ENCODE results near the gene FBL.

Gene FBL

GRCh38 chr19:39828015-39828653, 18.0 kb downstream of the FBL start:
- TF ChIP-seq CTCF (IDR thresholded peaks at IDR 0.05; ENCODE audit: insufficient read depth, low read depth, low read length, missing control alignments), result no peak
- H3K4me3 ChIP-seq (ENCODE audit: low read length), result no peak overlapping the region
- no peak for DNase-seq (ENCODE audit: low read depth)

GRCh38 chr19:39827216-39827615, 19.0 kb downstream of the FBL start:
- TF ChIP-seq CTCF (IDR thresholded peaks at IDR 0.05; ENCODE audit: insufficient read depth, low read depth, low read length, missing control alignments), result no peak
- DNase-seq (ENCODE audit: low read depth), result no peak
- no peak overlapping the region for H3K4me3 ChIP-seq (ENCODE audit: low read length)

GRCh38 chr19:39826311-39826945, 19.8 kb downstream of the FBL start:
- H3K4me3 ChIP-seq (ENCODE audit: low read length), result no peak overlapping the region
- DNase-seq (ENCODE audit: low read depth), result no peak
- TF ChIP-seq CTCF (IDR thresholded peaks at IDR 0.05; ENCODE audit: insufficient read depth, low read depth, low read length, missing control alignments), result no peak

- no peak overlapping the region for H3K4me3 ChIP-seq (ENCODE audit: low read length)
- no peak for TF ChIP-seq CTCF (IDR thresholded peaks at IDR 0.05; ENCODE audit: insufficient read depth, low read depth, low read length, missing control alignments)
- DNase-seq (ENCODE audit: low read depth), result no peak
Observed at GRCh38 chr19:39825531-39826076, 20.6 kb downstream of the FBL start.

- DNase-seq (ENCODE audit: low read depth), result no peak
- no peak for TF ChIP-seq CTCF (IDR thresholded peaks at IDR 0.05; ENCODE audit: insufficient read depth, low read depth, low read length, missing control alignments)
- no peak overlapping the region for H3K4me3 ChIP-seq (ENCODE audit: low read length)
Observed at GRCh38 chr19:39825093-39825463, 21.1 kb downstream of the FBL start.

- TF ChIP-seq CTCF (IDR thresholded peaks at IDR 0.05; ENCODE audit: insufficient read depth, low read depth, low read length, missing control alignments), result no peak
- DNase-seq (ENCODE audit: low read depth), result peak; percentile 97
- peak overlapping the region; percentile 90 for H3K4me3 ChIP-seq (ENCODE audit: low read length)
Observed at GRCh38 chr19:39824143-39825092, 21.8 kb downstream of the FBL start.
